SU-DHL-6 (cell line): Measurements from ENCODE around the gene FCGR3A.

Experiments used
- H2AFZ ChIP-seq: fragments of 200-600 bp; sonication (generic); 2 replicates; pipeline ENCODE4 v1.6.1; 2014; ENCODE audit warnings: low read depth, mild to moderate bottlenecking, moderate library complexity, mixed read lengths, antibody characterized with exemption, low read length; ENCODE audit not compliant: severe bottlenecking
- H3F3A ChIP-seq: fragments of 200-600 bp; shearing (Covaris generic); 2 replicates; pipeline ENCODE4 v1.6.0; 2016; ENCODE audit warnings: antibody characterized with exemption, mild to moderate bottlenecking; ENCODE audit not compliant: insufficient read depth
- H3K27ac ChIP-seq: fragments of 200-600 bp; sonication (generic); 2 replicates; pipeline ENCODE4 v1.5.1; 2016; ENCODE audit warnings: low read depth, mild to moderate bottlenecking, low read length, moderate library complexity, mixed read lengths
- H3K27me3 ChIP-seq: fragments of 200-600 bp; sonication (generic), shearing (Covaris generic); 2 replicates; pipeline ENCODE4 v1.6.0; 2014; ENCODE audit warnings: mild to moderate bottlenecking, low read length
- H3K36me3 ChIP-seq: fragments of 200-600 bp; sonication (generic); 2 replicates; pipeline ENCODE4 v1.6.1; 2014; ENCODE audit warnings: mild to moderate bottlenecking, low read length, mixed read lengths
- H3K4me2 ChIP-seq: fragments of 300-600, 200-600 bp; shearing (Covaris generic), sonication (generic); 2 replicates; pipeline ENCODE4 v1.6.0; 2014; ENCODE audit warnings: low read length, low read depth, mild to moderate bottlenecking; ENCODE audit not compliant: poor library complexity, severe bottlenecking
- H3K4me3 ChIP-seq: fragments of 200-600 bp; sonication (generic); 2 replicates; pipeline ENCODE4 v1.5.1; 2014; ENCODE audit warnings: antibody characterized with exemption, low read length, mild to moderate bottlenecking, mixed read lengths; ENCODE audit not compliant: insufficient read depth, poor library complexity, severe bottlenecking
- H3K79me2 ChIP-seq: fragments of 200-600 bp; sonication (generic); 2 replicates; pipeline ENCODE4 v1.6.1; 2014; ENCODE audit warnings: mild to moderate bottlenecking, low read length, moderate library complexity; ENCODE audit not compliant: insufficient read depth
- H3K9ac ChIP-seq: fragments of 200-600 bp; sonication (generic); 2 replicates; pipeline ENCODE4 v1.7.0; 2014; ENCODE audit warnings: mild to moderate bottlenecking, low read length
- H3K9me2 ChIP-seq: fragments of 200-600 bp; sonication (generic); replicated peaks from 2 replicates; pipeline ENCODE4 v1.6.1; 2014; ENCODE audit warnings: low read length; ENCODE audit not compliant: insufficient read depth
- H3K9me3 ChIP-seq: fragments of 200-600 bp; sonication (generic); 2 replicates; pipeline ENCODE4 v1.6.1; 2014; ENCODE audit warnings: low read length, mixed read lengths; ENCODE audit not compliant: insufficient read depth
- H4K20me1 ChIP-seq: fragments of 200-600 bp; sonication (generic); 2 replicates; pipeline ENCODE4 v1.6.1; 2014; ENCODE audit warnings: low read depth, mild to moderate bottlenecking, antibody characterized with exemption, low read length, moderate library complexity, mixed read lengths
- CTCF ChIP-seq: fragments of 200-600 bp; sonication (generic); IDR thresholded peaks from one replicate; pipeline ENCODE4 v1.5.1; 2017; ENCODE audit warnings: antibody characterized with exemption, mild to moderate bottlenecking, low read length, moderate library complexity; ENCODE audit not compliant: insufficient read depth, poor library complexity, severe bottlenecking
- EZH2phosphoT487 ChIP-seq: fragments of 200-600 bp; sonication (generic), shearing (Covaris generic); conservative IDR thresholded peaks from 2 replicates; pipeline ENCODE4 v1.6.1; 2018; ENCODE audit warnings: mild to moderate bottlenecking, antibody characterized with exemption, low read length, moderate library complexity, mixed read lengths

FCGR3A gene

GRCh38 chr1:161506336-161507223 lies 43.0 kb downstream of the FCGR3A start:
- Histone ChIP-seq H3F3A (no peaks in the 10 kb centered on the region), H3K9me3 (no peaks in the 10 kb centered on the region), H3K79me2 (no peaks in the 10 kb centered on the region), H3K4me3 (no peak overlapping the region), H3K27ac (no peak overlapping the region), H2AFZ (no peak overlapping the region), H3K27me3 (no peaks in the 10 kb centered on the region), H3K9me2 (no peaks in the 10 kb centered on the region), H3K36me3 (no peaks in the 10 kb centered on the region), H4K20me1 (no peaks in the 10 kb centered on the region), H3K4me2 (no peak overlapping the region), H3K9ac (no peak overlapping the region)
- no peak for TF ChIP-seq CTCF
- TF ChIP-seq EZH2phosphoT487: no peak

DNA sequence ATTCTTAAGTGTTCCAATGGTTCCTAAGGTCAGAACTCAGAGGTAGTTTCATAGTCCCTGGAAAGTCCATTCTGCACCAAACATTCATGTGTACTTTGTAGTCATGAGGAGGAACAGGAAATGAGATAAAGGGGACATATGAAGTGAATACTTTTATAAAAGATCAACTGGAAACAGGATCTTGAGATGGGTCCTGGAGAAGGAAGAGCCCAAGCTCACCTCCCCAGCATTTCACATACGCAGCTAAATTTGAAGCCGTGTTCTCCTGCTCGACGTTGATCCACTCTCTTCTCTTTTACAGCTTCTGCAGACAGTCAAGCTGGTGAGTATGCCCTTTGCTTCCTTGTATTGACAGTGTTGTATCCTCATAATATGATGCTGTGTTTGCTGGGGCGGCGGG lies 43.9 kb downstream of the FCGR3A start:
- Histone ChIP-seq H3K4me2 (no peak overlapping the region), H3F3A (no peaks in the 10 kb centered on the region), H3K4me3 (no peak overlapping the region), H3K36me3 (no peaks in the 10 kb centered on the region), H4K20me1 (no peaks in the 10 kb centered on the region), H3K79me2 (no peaks in the 10 kb centered on the region), H3K9me3 (no peaks in the 10 kb centered on the region), H3K27me3 (no peaks in the 10 kb centered on the region), H3K9ac (no peak overlapping the region), H2AFZ (no peak overlapping the region), H3K9me2 (no peaks in the 10 kb centered on the region), H3K27ac (no peak overlapping the region)
- TF ChIP-seq CTCF (no peak), EZH2phosphoT487 (no peak)

GRCh38 chr1:161503394-161503748 lies 46.2 kb downstream of the FCGR3A start:
- Histone ChIP-seq H3K27me3 (no peaks in the 10 kb centered on the region), H3K4me2 (no peak overlapping the region)
- no peak for TF ChIP-seq CTCF

More at GRCh38 chr1:161503394-161503748, 46.2 kb downstream of the FCGR3A start:
- Histone ChIP-seq H3K9me3 (no peaks in the 10 kb centered on the region), H2AFZ (no peak overlapping the region), H3K79me2 (no peaks in the 10 kb centered on the region), H3K27ac (no peak overlapping the region), H3K9ac (no peak overlapping the region), H4K20me1 (no peaks in the 10 kb centered on the region), H3K36me3 (no peaks in the 10 kb centered on the region), H3K4me3 (no peak overlapping the region), H3K9me2 (no peaks in the 10 kb centered on the region), H3F3A (no peaks in the 10 kb centered on the region)
